Colonic mucosa (tissue), 4 donors: ENCODE data around the gene LMNA. TPM values are rescaled to one million over a fixed set of nuclear protein-coding genes. Genes with fewer than 3 reads are reported as not detected.
"Not testable (repeated sequence)": the region's sequence is repeated elsewhere in the genome, so short reads cannot be mapped to it uniquely, and the experiment has no call there.

Experiments used
- DNase-seq: peaks from one replicate; pipeline ENCODE4 v3.0.0-alpha.2; 2020
- H3K27ac ChIP-seq: fragments of 200-600 bp; one replicate; pipeline ENCODE4 v1.8.0; 2021
- H3K27me3 ChIP-seq: fragments of 200-600 bp; one replicate; pipeline ENCODE4 v1.8.0; 2021
- H3K36me3 ChIP-seq: fragments of 200-600 bp; one replicate; pipeline ENCODE4 v1.8.0; 2021
- H3K4me1 ChIP-seq: fragments of 200-600 bp; one replicate; pipeline ENCODE4 v1.8.0; 2021; ENCODE audit warnings: mild to moderate bottlenecking
- H3K4me3 ChIP-seq: fragments of 200-600 bp; one replicate; pipeline ENCODE4 v1.8.0; 2021
- H3K9ac ChIP-seq, 2 donors: one replicate each; pipeline ENCODE4 v1.7.0; 2013; ENCODE audit warnings: control low read depth in 2 of 2, low read depth in 2 of 2, low read length in 2 of 2
- H3K9me3 ChIP-seq: fragments of 200-600 bp; one replicate; pipeline ENCODE4 v1.8.0; 2021
- intact Hi-C: fragments of 100-400 bp; cut with DNase I; formaldehyde crosslinking; loops from one replicate; pipeline ENCODE4 v1.14.1; 2022
- total RNA-seq, 2 donors: library from RNA; stranded (reverse); fragmentation: NEBNext Ultra II Directional in 1 of 2; extraction: Animal tissue kit (Norgen Biotek cat#: 25700) in 1 of 2; gene quantifications; one replicate each; pipeline ENCODE4 v1.2.1, GENCODE V29; 2021
- TF ChIP-seq, protein P1 (sequence below): fragments of 200-600 bp; IDR thresholded peaks from one replicate; pipeline ENCODE4 v1.8.0; 2022; ENCODE audit warnings: antibody characterized with exemption, mild to moderate bottlenecking
- donor health status: healthy.
- donor health status: DM: no; HTN: no; CAD: no.
- donor health status: DM: no; HTN: no; CAD: no.

Gene LMNA
- total RNA-seq, 2 donors from 2014 or later = 414 to 610 TPM

GRCh38 chr1:156112276-156113137 is 2.0 kb upstream of the LMNA start:
- Histone ChIP-seq H3K27me3 (no peaks in the 10 kb centered on the region), H3K9me3 (no peaks in the 10 kb centered on the region), H3K36me3 (no peaks in the 10 kb centered on the region), H3K4me1 (peaks cover 4% of the 10 kb centered on the region), H3K4me3 (no peak overlapping the region), H3K27ac (no peak overlapping the region), H3K9ac (peak overlapping the region in 1 of 2 donors; percentile 29)
- intact Hi-C loops = no loop called here
- TF ChIP-seq, protein P1, sequence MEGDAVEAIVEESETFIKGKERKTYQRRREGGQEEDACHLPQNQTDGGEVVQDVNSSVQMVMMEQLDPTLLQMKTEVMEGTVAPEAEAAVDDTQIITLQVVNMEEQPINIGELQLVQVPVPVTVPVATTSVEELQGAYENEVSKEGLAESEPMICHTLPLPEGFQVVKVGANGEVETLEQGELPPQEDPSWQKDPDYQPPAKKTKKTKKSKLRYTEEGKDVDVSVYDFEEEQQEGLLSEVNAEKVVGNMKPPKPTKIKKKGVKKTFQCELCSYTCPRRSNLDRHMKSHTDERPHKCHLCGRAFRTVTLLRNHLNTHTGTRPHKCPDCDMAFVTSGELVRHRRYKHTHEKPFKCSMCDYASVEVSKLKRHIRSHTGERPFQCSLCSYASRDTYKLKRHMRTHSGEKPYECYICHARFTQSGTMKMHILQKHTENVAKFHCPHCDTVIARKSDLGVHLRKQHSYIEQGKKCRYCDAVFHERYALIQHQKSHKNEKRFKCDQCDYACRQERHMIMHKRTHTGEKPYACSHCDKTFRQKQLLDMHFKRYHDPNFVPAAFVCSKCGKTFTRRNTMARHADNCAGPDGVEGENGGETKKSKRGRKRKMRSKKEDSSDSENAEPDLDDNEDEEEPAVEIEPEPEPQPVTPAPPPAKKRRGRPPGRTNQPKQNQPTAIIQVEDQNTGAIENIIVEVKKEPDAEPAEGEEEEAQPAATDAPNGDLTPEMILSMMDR = no peak
- peak; percentile 19 for DNase-seq

DNA sequence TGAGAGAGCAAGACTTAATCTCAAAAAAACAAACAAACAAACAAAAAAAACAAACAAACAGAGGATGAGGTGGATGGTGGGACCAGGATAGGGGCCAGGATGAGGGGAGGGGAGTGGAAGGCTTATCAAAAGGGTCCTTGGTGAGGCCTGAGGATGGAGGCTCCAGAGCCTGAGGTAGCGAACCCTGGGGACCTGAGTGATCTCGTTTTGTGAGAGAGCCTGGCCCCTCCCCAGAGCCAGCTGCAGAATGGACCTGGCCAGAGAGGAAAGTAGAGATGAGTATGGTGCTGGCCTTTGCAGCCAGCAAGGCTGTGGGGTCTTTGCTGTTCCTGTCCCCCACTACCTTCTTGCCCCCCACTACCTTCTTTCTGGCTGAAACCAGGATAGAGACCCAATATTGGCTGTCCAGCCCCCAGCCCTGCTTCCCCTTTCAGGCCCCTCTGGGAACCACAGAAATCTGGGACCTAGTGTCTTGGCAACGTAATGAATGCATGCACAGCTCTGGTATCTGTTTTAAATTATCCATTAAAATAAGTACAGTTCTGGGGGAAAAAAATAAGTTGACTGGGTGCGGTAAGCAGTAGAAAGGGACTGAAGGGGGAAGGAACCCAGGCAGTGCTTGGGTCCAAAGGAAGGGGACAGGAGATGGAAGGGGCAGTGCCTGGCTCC is 1.1 kb upstream of the LMNA start:
- Histone ChIP-seq H3K27me3 (no peaks in the 10 kb centered on the region), H3K4me1 (peaks cover 5% of the 10 kb centered on the region)
- TF ChIP-seq, protein P1 = no peak

GRCh38 chr1:156114919-156115513 is 505 bp downstream of the LMNA start:
- intact Hi-C loops = no loop called here
- H3K9ac ChIP-seq = peak overlapping the region; percentile 99 to 100
- no peak for DNase-seq
- peak overlapping the region; percentile 88 for H3K4me3 ChIP-seq
- H3K27me3 ChIP-seq = no peaks in the 10 kb centered on the region
- TF ChIP-seq, protein P1 = no peak
- H3K27ac ChIP-seq = peak overlapping the region; percentile 94
- no peaks in the 10 kb centered on the region for H3K9me3 ChIP-seq
- H3K36me3 ChIP-seq = no peaks in the 10 kb centered on the region
- H3K4me1 ChIP-seq = peaks cover 13% of the 10 kb centered on the region

More for the DNA sequence above, 1.1 kb upstream of the LMNA start:
- Histone ChIP-seq H3K36me3 (no peaks in the 10 kb centered on the region), H3K9ac (peak overlapping the region in 1 of 2 donors; percentile 100), H3K4me3 (no peak overlapping the region), H3K9me3 (no peaks in the 10 kb centered on the region), H3K27ac (peak overlapping the region; percentile 94)
- peak; percentile 31 for DNase-seq
- intact Hi-C loops = no loop called here

- DNase-seq = peak; percentile 79
- intact Hi-C loops = no loop called here
- H3K9me3 ChIP-seq = no peaks in the 10 kb centered on the region
- H3K27me3 ChIP-seq = no peaks in the 10 kb centered on the region
- H3K9ac ChIP-seq = peak overlapping the region; percentile 99 to 100
- H3K4me3 ChIP-seq = peak overlapping the region; percentile 88
- H3K4me1 ChIP-seq = peaks cover 21% of the 10 kb centered on the region
- TF ChIP-seq, protein P1 = no peak
- H3K27ac ChIP-seq = peak overlapping the region; percentile 94
- no peaks in the 10 kb centered on the region for H3K36me3 ChIP-seq
Observed at GRCh38 chr1:156115514-156116374, 1.2 kb downstream of the LMNA start.

DNA sequence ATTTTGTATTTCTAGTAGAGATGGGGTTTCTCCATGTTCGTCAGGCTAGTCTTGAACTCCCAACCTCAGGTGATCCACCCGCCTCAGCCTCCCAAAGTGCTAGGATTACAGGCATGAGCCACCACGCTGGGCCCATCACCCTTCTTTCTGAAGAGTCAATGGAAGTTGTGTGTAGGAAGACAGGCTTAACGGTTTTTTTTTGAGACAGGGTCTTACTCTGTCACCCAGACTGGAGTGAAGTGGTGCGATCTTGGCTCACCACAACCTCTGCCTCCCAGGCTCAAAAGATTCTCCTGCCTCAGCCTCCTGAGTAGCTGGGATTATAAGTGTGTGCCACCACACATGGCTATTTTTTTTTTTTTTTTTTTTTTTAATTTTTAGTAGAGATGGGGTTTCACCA is 2.2 kb downstream of the LMNA start:
- H3K27me3 ChIP-seq, DNase-seq, H3K9me3 ChIP-seq, H3K36me3 ChIP-seq, intact Hi-C loops: not testable (repeated sequence)
- H3K27ac ChIP-seq = peak overlapping the region; percentile 94
- peaks cover 28% of the 10 kb centered on the region for H3K4me1 ChIP-seq
- H3K4me3 ChIP-seq = peak overlapping the region; percentile 88
- peak overlapping the region; percentile 37 to 100 for H3K9ac ChIP-seq
